ENCODE measurements around the gene FANCC. TPM values are rescaled to one million over a fixed set of nuclear protein-coding genes. Genes with fewer than 3 reads are reported as not detected.

FANCC gene
- total and polyA plus RNA-seq, 2 of the 13 experiments (the other 11 are each of a cell fraction or from before 2014, with no cell fraction given) = 7.4 to 8.6 TPM

DNA sequence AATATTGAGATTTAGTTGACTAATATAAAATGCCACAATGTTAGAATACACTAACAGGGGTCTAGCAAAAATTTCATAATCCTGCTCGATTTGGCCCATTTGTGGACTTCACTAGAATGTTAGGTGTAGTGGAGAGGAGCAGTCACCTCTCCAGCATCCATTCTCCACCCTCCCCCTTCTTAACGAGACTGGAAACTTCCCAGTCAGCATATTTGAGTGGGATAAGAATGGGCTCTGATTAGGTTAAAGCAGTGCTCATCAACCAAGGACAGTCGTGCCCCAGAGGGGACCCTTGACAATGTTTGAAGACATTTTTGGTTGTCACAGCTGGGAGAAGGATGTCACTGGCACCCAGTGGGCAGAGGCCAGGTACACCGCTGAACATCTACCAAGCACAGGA, 46.7 kb downstream of the FANCC start:
- no peak for ATAC-seq
- Histone ChIP-seq H3K9ac (ENCODE audit: insufficient read depth, low read depth, low read length) (no peak overlapping the region), H3K4me3 (replicated peaks in 1 of 3; ENCODE audit: insufficient read depth in 1 of 3, low read depth in 2 of 3, low read length in 3 of 3) (no peak overlapping the region; a peak in 1 of 6 replicates), H4K20me1 (ENCODE audit: insufficient read depth, low read length) (no peaks in the 10 kb centered on the region), H3K9me3 (ENCODE audit: low read length) (no peaks in the 10 kb centered on the region), H2AFZ (ENCODE audit: low read length) (peak overlapping the region; percentile 15), H3K27me3 (ENCODE audit: control insufficient read depth in 1 of 2, insufficient read depth in 2 of 2, low read length in 2 of 2) (no peaks in the 10 kb centered on the region), H3K27ac (ENCODE audit: extremely low read length, insufficient read depth, low read length) (peak overlapping the region; percentile 94), H3K36me3 (replicated peaks in 1 of 2; ENCODE audit: control insufficient read depth in 1 of 2, insufficient read depth in 2 of 2, low read length in 2 of 2) (no peaks in the 10 kb centered on the region), H3K79me2 (ENCODE audit: insufficient read depth, low read length) (peaks cover 15% of the 10 kb centered on the region), H3K4me1 (ENCODE audit: insufficient read depth, low read length) (peaks cover 39% of the 10 kb centered on the region), H3K4me2 (ENCODE audit: low read depth, low read length) (no peak overlapping the region)
- WGBS (ENCODE audit: low lambda C conversion rate) = 96% methylated on average over 4 of the region's 4 CpGs
- TF ChIP-seq, protein P1, sequence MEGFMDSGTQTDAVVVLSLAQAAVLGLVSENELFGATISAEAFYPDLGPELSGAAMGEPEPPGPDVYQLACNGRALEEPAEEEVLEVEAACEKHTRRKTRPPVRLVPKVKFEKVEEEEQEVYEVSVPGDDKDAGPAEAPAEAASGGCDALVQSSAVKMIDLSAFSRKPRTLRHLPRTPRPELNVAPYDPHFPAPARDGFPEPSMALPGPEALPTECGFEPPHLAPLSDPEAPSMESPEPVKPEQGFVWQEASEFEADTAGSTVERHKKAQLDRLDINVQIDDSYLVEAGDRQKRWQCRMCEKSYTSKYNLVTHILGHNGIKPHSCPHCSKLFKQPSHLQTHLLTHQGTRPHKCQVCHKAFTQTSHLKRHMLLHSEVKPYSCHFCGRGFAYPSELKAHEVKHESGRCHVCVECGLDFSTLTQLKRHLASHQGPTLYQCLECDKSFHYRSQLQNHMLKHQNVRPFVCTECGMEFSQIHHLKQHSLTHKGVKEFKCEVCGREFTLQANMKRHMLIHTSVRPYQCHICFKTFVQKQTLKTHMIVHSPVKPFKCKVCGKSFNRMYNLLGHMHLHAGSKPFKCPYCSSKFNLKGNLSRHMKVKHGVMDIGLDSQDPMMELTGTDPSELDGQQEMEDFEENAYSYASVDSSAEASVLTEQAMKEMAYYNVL (CRISPR knock-in tag; IDR thresholded peaks at IDR 0.05; ENCODE audit: borderline replicate concordance) = no peak
- TF ChIP-seq MAFF (IDR thresholded peaks at IDR 0.05; ENCODE audit: low read depth, low read length) = peak; percentile 91
- TF ChIP-seq, protein P2, sequence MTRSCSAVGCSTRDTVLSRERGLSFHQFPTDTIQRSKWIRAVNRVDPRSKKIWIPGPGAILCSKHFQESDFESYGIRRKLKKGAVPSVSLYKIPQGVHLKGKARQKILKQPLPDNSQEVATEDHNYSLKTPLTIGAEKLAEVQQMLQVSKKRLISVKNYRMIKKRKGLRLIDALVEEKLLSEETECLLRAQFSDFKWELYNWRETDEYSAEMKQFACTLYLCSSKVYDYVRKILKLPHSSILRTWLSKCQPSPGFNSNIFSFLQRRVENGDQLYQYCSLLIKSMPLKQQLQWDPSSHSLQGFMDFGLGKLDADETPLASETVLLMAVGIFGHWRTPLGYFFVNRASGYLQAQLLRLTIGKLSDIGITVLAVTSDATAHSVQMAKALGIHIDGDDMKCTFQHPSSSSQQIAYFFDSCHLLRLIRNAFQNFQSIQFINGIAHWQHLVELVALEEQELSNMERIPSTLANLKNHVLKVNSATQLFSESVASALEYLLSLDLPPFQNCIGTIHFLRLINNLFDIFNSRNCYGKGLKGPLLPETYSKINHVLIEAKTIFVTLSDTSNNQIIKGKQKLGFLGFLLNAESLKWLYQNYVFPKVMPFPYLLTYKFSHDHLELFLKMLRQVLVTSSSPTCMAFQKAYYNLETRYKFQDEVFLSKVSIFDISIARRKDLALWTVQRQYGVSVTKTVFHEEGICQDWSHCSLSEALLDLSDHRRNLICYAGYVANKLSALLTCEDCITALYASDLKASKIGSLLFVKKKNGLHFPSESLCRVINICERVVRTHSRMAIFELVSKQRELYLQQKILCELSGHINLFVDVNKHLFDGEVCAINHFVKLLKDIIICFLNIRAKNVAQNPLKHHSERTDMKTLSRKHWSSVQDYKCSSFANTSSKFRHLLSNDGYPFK (CRISPR knock-in tag; IDR thresholded peaks at IDR 0.05; ENCODE audit: borderline replicate concordance) = no peak
- TF ChIP-seq, protein P3, sequence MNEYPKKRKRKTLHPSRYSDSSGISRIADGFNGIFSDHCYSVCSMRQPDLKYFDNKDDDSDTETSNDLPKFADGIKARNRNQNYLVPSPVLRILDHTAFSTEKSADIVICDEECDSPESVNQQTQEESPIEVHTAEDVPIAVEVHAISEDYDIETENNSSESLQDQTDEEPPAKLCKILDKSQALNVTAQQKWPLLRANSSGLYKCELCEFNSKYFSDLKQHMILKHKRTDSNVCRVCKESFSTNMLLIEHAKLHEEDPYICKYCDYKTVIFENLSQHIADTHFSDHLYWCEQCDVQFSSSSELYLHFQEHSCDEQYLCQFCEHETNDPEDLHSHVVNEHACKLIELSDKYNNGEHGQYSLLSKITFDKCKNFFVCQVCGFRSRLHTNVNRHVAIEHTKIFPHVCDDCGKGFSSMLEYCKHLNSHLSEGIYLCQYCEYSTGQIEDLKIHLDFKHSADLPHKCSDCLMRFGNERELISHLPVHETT (CRISPR knock-in tag; conservative IDR thresholded peaks at IDR 0.05) = no peak
- TF ChIP-seq SOX6 (IDR thresholded peaks at IDR 0.05) = no peak
- no peak for TF ChIP-seq SOX6 (CRISPR knock-in tag; IDR thresholded peaks at IDR 0.05)
- TF ChIP-seq RARA (CRISPR knock-in tag; IDR thresholded peaks at IDR 0.05) = no peak
- TF ChIP-seq MAFK (conservative IDR thresholded peaks at IDR 0.05 in 1 of 2, IDR thresholded peaks at IDR 0.05 in 1 of 2; ENCODE audit: low read length in 2 of 2) = peak; percentile 94 to 95
- TF ChIP-seq CHD2 (IDR thresholded peaks at IDR 0.05; ENCODE audit: low read depth, low read length) = no peak
- TF ChIP-seq ZNF792 (CRISPR knock-in tag; IDR thresholded peaks at IDR 0.05) = 0 out of 2 replicates have a peak, but pooled peaks have one; percentile 10
- TF ChIP-seq NCOA2 (CRISPR knock-in tag; IDR thresholded peaks at IDR 0.05) = no peak
- ChIA-PET POLR2A (no interaction called here), CTCF (ENCODE audit: low intra/inter-chr PET ratio, low total read pairs) (no interaction called here)
- no TSS peak for BruUV-seq (replicated peaks)
- no peak for FAIRE-seq
- in situ Hi-C loops (cut with HindIII; ENCODE audit: extremely low pct_ligation_motif_present, low pct_unique_long_range_greater_than_20kb) (no loop called here), intact Hi-C loops (cut with micrococcal nuclease; ENCODE audit: unreplicated experiment) (loop anchor here (2.0 kb wide), 1 partner anchor 46 kb away; the partner anchor contains the start of gene FANCC)
- no peak for DNase-seq (ENCODE audit: low spot score)
